Upper lobe of right lung (tissue), 1 donor: Measurements from ENCODE around the gene FLT3LG. TPM values are rescaled to one million over a fixed set of nuclear protein-coding genes. Genes with fewer than 3 reads are reported as not detected.

Source experiments
- ATAC-seq: fragments of 200-7000 bp; cut with Tn5 transposase; one replicate; pipeline ENCODE4 v1.9.1; 2020; ENCODE audit warnings: mild to moderate bottlenecking, moderate library complexity
- DNase-seq: peaks from one replicate; pipeline ENCODE4 v3.0.0-alpha.2; 2020
- H3K27ac ChIP-seq: fragments of 200-600 bp; one replicate; pipeline ENCODE4 v1.8.0; 2022
- H3K27me3 ChIP-seq: fragments of 200-600 bp; one replicate; pipeline ENCODE4 v1.8.0; 2022; ENCODE audit warnings: mild to moderate bottlenecking
- H3K36me3 ChIP-seq: fragments of 200-600 bp; one replicate; pipeline ENCODE4 v1.8.0; 2022
- H3K4me1 ChIP-seq: fragments of 200-600 bp; one replicate; pipeline ENCODE4 v1.8.0; 2022
- H3K4me3 ChIP-seq: fragments of 200-600 bp; one replicate; pipeline ENCODE4 v1.8.0; 2022; ENCODE audit warnings: mild to moderate bottlenecking
- H3K9me3 ChIP-seq: fragments of 200-600 bp; one replicate; pipeline ENCODE4 v1.8.0; 2022
- intact Hi-C: fragments of 100-400 bp; cut with DNase I; formaldehyde crosslinking; loops from one replicate; pipeline ENCODE4 v1.11.0; 2022
- total RNA-seq: library from RNA; stranded (reverse); fragmentation: NEBNext Ultra II Directional; extraction: Animal tissue kit (Norgen Biotek cat#: 25700); gene quantifications from one replicate; pipeline ENCODE4 v1.2.1, GENCODE V29; 2021
- TF ChIP-seq, protein P1 (sequence below): fragments of 200-600 bp; IDR thresholded peaks from one replicate; pipeline ENCODE4 v1.8.0; 2022; ENCODE audit warnings: antibody characterized with exemption
- donor health status: DM: no; HTN: yes; CAD: no; lungs with severe emphysema.

FLT3LG gene
- total RNA-seq, 1 donor from 2014 or later, result 12.1 TPM

DNA sequence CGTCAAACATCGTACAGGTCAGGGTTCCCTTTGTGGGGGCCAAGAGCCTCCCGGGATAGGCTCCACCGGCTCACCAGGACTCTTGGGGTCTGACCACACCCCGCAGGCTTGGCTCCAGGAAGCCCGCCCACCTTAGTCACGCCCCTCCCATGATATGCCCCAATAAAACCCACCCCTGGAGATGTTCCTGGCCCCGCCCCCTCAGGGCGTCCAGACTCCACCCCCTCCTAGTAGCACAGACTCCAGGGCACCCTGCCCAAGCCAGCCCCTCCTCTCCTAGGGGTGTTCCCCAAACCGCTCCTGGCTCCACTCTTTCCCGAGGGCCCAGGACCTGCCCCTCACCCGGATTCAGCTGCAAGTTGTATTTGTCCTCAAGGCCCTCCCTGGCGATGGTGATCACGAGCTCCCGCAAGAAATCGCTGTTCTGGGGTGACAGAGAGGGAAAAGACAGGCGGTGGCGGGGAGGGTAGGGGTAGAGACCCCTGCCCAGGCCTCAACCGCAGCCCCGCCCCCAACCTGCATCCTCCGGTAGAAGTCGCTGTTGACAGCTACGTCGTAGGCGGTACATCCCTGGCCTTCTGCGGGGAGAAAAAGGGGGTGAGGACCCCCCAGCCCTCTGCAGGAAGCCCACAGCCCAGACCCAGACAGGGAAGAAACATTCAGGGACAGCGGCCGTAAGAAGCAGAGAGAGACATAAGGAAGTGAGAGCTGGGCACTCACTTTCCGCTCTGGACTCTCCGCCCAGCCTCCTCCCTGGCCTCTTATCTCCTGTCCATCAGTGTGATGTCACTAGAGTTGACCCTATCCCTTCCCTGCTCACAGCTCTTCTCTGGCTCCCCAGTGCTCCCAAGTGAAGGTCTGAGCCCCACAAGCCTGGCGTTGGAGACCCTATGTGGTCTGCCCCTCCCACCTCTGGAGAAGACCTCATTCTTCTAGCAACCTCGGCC lies 26.3 kb upstream of the FLT3LG start:
- no peak for ATAC-seq
- H3K36me3 ChIP-seq, result peaks cover 21% of the 10 kb centered on the region
- TF ChIP-seq, protein P1, sequence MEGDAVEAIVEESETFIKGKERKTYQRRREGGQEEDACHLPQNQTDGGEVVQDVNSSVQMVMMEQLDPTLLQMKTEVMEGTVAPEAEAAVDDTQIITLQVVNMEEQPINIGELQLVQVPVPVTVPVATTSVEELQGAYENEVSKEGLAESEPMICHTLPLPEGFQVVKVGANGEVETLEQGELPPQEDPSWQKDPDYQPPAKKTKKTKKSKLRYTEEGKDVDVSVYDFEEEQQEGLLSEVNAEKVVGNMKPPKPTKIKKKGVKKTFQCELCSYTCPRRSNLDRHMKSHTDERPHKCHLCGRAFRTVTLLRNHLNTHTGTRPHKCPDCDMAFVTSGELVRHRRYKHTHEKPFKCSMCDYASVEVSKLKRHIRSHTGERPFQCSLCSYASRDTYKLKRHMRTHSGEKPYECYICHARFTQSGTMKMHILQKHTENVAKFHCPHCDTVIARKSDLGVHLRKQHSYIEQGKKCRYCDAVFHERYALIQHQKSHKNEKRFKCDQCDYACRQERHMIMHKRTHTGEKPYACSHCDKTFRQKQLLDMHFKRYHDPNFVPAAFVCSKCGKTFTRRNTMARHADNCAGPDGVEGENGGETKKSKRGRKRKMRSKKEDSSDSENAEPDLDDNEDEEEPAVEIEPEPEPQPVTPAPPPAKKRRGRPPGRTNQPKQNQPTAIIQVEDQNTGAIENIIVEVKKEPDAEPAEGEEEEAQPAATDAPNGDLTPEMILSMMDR, result no peak
- H3K4me1 ChIP-seq, result peaks cover 10% of the 10 kb centered on the region
- H3K9me3 ChIP-seq, result no peaks in the 10 kb centered on the region
- no peaks in the 10 kb centered on the region for H3K27me3 ChIP-seq
- no peak for DNase-seq
- no peak overlapping the region for H3K4me3 ChIP-seq
- no peak overlapping the region for H3K27ac ChIP-seq
- intact Hi-C loops, result loop anchor here (10.0 kb wide), 1 partner anchor 223 kb away; no protein-coding TSS in a partner anchor

DNA sequence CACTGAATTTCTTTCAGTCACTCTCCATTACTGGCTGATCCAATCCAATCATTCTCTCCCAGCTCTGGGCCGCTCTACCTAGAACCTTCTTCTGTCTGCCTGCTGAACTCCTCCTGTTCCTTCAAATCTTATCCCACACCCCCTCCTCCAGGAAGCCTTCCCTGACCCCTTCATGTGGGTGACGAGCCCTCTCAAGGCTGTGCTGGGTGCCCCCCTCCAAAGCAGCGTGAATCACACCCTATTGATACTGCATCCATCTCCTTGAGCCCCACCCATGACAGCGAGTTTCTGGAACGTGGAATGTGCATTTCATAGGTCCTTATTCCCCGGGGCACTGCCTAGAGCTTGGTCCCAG lies 25.6 kb upstream of the FLT3LG start:
- H3K9me3 ChIP-seq, result no peaks in the 10 kb centered on the region
- H3K27ac ChIP-seq, result no peak overlapping the region
- peaks cover 21% of the 10 kb centered on the region for H3K36me3 ChIP-seq
- peaks cover 10% of the 10 kb centered on the region for H3K4me1 ChIP-seq
- H3K27me3 ChIP-seq, result no peaks in the 10 kb centered on the region
- no peak overlapping the region for H3K4me3 ChIP-seq
- intact Hi-C loops, result loop anchor here (10.0 kb wide), 1 partner anchor 224 kb away; no protein-coding TSS in a partner anchor
- no peak for DNase-seq
- TF ChIP-seq, protein P1, result no peak
- ATAC-seq, result no peak

DNA sequence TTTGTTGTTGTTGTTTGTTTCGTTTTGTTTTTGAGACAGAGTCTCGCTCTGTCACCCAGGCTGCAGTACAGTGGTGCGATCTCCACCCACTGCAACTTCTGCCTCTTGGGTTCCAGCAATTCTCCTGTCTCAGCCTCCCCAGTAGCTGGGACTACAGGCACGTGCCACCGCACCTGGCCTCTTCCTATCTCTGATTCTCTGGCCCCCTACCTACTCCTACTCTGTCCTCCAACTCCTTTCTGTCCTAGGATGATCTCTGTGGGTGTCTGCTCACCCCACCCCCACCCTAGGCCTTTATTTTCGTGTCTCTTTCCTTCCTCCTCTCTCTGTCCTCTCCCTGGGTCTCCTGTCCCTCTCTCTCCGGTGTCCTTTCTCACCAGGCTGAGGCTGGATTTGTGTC lies 23.6 kb upstream of the FLT3LG start:
- Histone ChIP-seq H3K36me3 (peaks cover 21% of the 10 kb centered on the region), H3K27me3 (no peaks in the 10 kb centered on the region), H3K4me3 (peak overlapping the region; percentile 92), H3K9me3 (no peaks in the 10 kb centered on the region), H3K4me1 (peaks cover 11% of the 10 kb centered on the region), H3K27ac (no peak overlapping the region)
- TF ChIP-seq, protein P1, result no peak
- intact Hi-C loops, result no loop called here
- ATAC-seq (no peak), DNase-seq (no peak)

DNA sequence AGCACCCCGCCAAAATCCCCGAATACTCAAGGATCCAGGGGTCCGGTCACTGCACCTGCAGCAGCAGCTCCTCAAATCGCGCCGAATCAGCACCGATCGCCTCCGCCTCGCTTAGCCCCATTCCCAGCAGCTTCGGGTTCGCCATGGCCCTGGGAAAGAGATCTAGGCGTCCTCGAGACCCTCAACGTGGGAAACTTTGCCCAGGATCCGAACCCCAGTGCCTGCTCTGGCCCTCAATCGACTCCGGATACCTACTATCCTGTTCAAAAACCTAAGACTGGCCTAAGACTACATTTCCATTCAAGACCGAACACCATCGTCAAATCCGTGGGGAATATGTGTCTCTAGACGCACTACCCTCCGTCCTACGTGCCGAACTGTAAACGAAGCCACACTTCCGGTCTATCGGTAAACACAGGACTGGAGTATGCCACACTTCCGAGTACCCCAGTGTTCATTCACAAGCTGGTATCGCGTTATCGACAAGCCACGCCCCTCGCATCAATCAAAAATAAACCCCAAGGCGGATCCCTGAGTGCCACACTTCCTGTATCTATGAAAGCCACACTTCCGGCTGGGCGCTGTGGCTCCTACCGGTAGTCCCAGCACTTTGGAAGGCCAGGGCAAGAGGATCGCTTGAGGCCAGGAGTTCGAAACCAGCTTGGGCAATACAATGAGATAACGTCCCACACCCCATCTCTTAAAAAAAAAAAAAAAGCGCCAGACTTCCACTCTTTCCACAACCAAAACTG lies 22.4 kb upstream of the FLT3LG start, which contains the start of gene PIH1D1:
PIH1D1 (minus strand) TSS at position 385 of the 752 bp plus-strand sequence; CDS start at position 145, 240 bp downstream.
- TF ChIP-seq, protein P1, result no peak
- DNase-seq (peak; percentile 96), ATAC-seq (peak; percentile 85)
- H3K36me3 ChIP-seq, result peaks cover 19% of the 10 kb centered on the region
- H3K4me3 ChIP-seq, result peak within 1 kb of the TSS; percentile 92
- peak within 1 kb of the TSS; percentile 95 for H3K27ac ChIP-seq
- intact Hi-C loops, result no loop called here
- H3K9me3 ChIP-seq, result no peaks in the 10 kb centered on the region
- H3K27me3 ChIP-seq, result no peaks in the 10 kb centered on the region
- H3K4me1 ChIP-seq, result peaks cover 11% of the 10 kb centered on the region

DNA sequence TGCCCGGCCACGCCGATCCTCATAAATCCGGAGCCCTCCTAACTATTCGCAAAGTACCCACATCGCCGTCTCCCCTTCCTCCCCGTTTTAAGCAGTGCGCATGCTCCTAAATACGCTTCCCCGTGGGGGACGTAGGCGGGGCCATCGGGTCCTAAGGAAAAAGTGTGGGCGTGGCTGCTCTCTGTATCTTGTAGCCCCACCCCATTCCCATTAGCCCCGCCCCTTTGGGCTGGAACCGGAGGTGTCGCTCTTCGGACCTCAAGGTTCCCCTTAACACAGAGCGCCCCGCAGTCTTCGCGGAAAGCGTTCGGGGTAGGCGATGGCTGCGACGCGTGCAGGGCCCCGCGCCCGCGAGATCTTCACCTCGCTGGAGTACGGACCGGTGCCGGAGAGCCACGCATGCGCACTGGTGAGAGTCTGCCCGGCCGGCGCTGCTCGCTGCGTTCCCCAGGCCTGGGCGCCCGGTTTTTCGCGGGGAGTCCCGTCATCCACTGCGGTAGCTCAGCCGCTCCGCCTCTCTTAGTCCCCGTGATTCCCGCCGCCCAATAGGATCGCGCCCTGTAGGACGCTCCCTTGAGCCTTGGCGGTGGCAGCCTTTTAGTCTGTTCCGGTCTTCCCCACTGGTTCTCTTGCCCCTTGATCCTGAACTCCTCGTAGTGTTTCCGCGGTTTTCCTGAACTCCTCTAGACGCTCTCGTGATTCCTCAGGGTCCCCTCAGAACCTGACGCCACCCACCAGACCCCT lies 20.8 kb upstream of the FLT3LG start, which contains the start of gene ALDH16A1:
ALDH16A1 (plus strand) TSS at position 213 of the 744 bp plus-strand sequence; CDS start at position 320, 107 bp downstream.
- Histone ChIP-seq H3K36me3 (peaks cover 12% of the 10 kb centered on the region), H3K4me1 (peaks cover 15% of the 10 kb centered on the region), H3K27me3 (no peaks in the 10 kb centered on the region), H3K9me3 (no peaks in the 10 kb centered on the region), H3K4me3 (peak within 1 kb of the TSS; percentile 92), H3K27ac (peak within 1 kb of the TSS; percentile 95)
- intact Hi-C loops, result no loop called here
- peak; percentile 93 for ATAC-seq
- TF ChIP-seq, protein P1, result no peak
- DNase-seq, result peak; percentile 99
